ENCODE data around the gene STARD3NL.

DNA sequence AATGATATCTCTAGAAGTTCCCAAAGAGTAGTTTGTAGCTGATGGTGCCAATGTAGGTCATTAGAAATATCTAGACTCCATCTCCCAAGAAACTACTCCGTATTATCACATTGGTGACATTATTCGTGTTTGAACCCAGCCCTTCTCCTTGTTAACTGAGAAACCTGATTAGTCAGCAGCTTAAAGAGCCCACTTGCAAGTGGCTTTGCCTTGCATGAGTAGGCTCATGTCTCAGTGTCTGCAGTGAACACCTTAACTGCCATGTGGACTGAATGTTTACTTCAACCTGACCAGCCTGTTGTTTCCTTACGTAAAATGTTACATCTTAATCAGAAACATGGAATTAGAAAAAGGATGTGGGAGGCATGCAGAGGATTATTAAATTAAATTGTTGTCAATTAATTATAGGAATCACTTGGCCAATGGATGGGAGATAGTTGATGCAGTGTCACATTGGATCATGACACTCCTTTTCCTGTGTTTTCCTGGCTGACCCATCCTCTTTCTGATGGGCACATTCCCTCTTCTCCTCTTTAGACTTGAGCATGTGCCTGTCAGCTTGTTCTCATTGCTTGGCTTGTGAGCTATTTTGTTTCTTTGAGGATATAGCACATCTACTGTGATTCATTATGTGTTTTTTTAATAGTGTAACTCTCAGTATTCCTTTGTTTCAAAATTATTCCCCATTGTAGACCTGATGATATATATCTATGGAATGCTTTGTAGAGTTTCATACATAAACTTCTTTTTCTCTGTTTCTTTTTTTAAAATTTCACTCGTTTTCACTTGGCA is 18.0 kb downstream of the STARD3NL start:
- TF ChIP-seq, protein P1, sequence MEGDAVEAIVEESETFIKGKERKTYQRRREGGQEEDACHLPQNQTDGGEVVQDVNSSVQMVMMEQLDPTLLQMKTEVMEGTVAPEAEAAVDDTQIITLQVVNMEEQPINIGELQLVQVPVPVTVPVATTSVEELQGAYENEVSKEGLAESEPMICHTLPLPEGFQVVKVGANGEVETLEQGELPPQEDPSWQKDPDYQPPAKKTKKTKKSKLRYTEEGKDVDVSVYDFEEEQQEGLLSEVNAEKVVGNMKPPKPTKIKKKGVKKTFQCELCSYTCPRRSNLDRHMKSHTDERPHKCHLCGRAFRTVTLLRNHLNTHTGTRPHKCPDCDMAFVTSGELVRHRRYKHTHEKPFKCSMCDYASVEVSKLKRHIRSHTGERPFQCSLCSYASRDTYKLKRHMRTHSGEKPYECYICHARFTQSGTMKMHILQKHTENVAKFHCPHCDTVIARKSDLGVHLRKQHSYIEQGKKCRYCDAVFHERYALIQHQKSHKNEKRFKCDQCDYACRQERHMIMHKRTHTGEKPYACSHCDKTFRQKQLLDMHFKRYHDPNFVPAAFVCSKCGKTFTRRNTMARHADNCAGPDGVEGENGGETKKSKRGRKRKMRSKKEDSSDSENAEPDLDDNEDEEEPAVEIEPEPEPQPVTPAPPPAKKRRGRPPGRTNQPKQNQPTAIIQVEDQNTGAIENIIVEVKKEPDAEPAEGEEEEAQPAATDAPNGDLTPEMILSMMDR (IDR thresholded peaks at IDR 0.05), result no peak
- no peak for TF ChIP-seq POLR2A (IDR thresholded peaks at IDR 0.05)

Data from esophagus squamous epithelium (tissue), 4 donors.